Panc1 (cell line): Measurements from ENCODE around the gene MAMLD1. TPM values are rescaled to one million over a fixed set of nuclear protein-coding genes. Genes with fewer than 3 reads are reported as not detected.

ENCODE experiments used
- ATAC-seq: fragments of 200-7000 bp; cut with Tn5 transposase; 2 replicates; pipeline ENCODE4 v1.9.1; 2020; ENCODE audit warnings: mild to moderate bottlenecking, moderate library complexity
- BruUV-seq: library from RNA; stranded (reverse); fragments of 400-500 nt; replicated peaks from 2 replicates; lab custom pipeline; 2021; lab: Mats Ljungman, UMichigan
- CTCF ChIA-PET: fragments of 300-600 bp; sonication (Branson Sonifier 250); formaldehyde crosslinking; loops from one replicate; lab custom pipeline; 2022; ENCODE audit warnings: antibody characterized with exemption; lab: Charles Lee
- POLR2A ChIA-PET: fragments of 300-600 bp; sonication (Branson Sonifier 250); formaldehyde crosslinking; loops from one replicate; lab custom pipeline; 2022; ENCODE audit warnings: antibody characterized with exemption; lab: Charles Lee
- DNase-seq: peaks from one replicate; pipeline ENCODE4 v3.0.0-alpha.2; 2010; ENCODE audit warnings: low read depth, low spot score
- H3K27ac ChIP-seq: 2 replicates; pipeline ENCODE4 v1.5.1; 2011; ENCODE audit warnings: mild to moderate bottlenecking, low read length, inconsistent platforms
- H3K27me3 ChIP-seq: fragments of 200-500 bp; sonication (Bioruptor generic); 2 replicates; pipeline ENCODE4 v1.6.0; 2014; ENCODE audit warnings: low read length, inconsistent platforms; ENCODE audit not compliant: control insufficient read depth, insufficient read depth
- H3K36me3 ChIP-seq: fragments of 200-500 bp; sonication (Bioruptor generic); 2 replicates; pipeline ENCODE4 v1.5.1; 2014; ENCODE audit warnings: inconsistent platforms, mild to moderate bottlenecking, low read length, moderate library complexity; ENCODE audit not compliant: control insufficient read depth, insufficient read depth
- H3K4me1 ChIP-seq: 2 replicates; pipeline ENCODE4 v1.5.1; 2011; ENCODE audit warnings: inconsistent platforms, mild to moderate bottlenecking, low read length, moderate library complexity; ENCODE audit not compliant: control insufficient read depth, insufficient read depth
- H3K4me3 ChIP-seq, 2 experiments: 2 replicates each; pipeline ENCODE4 v1.5.1; 2011 to 2012; ENCODE audit warnings: low read depth in 2 of 2, low read length in 2 of 2, mild to moderate bottlenecking in 2 of 2, inconsistent platforms in 1 of 2, moderate library complexity in 1 of 2
- H3K9me3 ChIP-seq: fragments of 200-500 bp; sonication (Bioruptor generic); 2 replicates; pipeline ENCODE4 v1.5.1; 2014; ENCODE audit warnings: low read depth, mild to moderate bottlenecking, inconsistent platforms, low read length, moderate library complexity; ENCODE audit not compliant: control insufficient read depth, insufficient read depth
- POLR2AphosphoS5 ChIP-seq: IDR thresholded peaks from 2 replicates; pipeline ENCODE4 v1.6.1; 2012; ENCODE audit warnings: mild to moderate bottlenecking, low read depth, low read length, moderate library complexity
- SIN3A ChIP-seq: IDR thresholded peaks from 2 replicates; pipeline ENCODE4 v1.6.1; 2012; ENCODE audit warnings: low read depth, mild to moderate bottlenecking, low read length, moderate library complexity, borderline replicate concordance; ENCODE audit not compliant: insufficient read depth
- TCF7L2 ChIP-seq: IDR thresholded peaks from 2 replicates; pipeline ENCODE4 v1.6.1; 2011; ENCODE audit warnings: mild to moderate bottlenecking, low read depth, low read length, inconsistent platforms
- in situ Hi-C: cut with HindIII; loops from 2 replicates; pipeline ENCODE4 v1.10.0; 2016; ENCODE audit warnings: low sequenced_read_pairs, low pct_unique_long_range_greater_than_20kb
- intact Hi-C: fragments of 100-400 bp; cut with micrococcal nuclease; formaldehyde crosslinking; loops from one replicate; pipeline ENCODE4 v1.10.0; 2022; ENCODE audit not compliant: unreplicated experiment
- total RNA-seq: library from RNA; stranded (reverse); gene quantifications from one replicate; pipeline ENCODE4 v1.2.1, GENCODE V29; 2021; ENCODE audit not compliant: unreplicated experiment
- TF ChIP-seq, protein P1 (sequence below), 2 experiments: IDR thresholded peaks; 2 replicates each; pipeline ENCODE4 v1.6.1; 2011 to 2012; ENCODE audit warnings: low read depth in 2 of 2, control low read depth in 1 of 2, low read length in 1 of 2, mild to moderate bottlenecking in 1 of 2, moderate library complexity in 1 of 2; ENCODE audit not compliant: insufficient read depth in 1 of 2
- TF ChIP-seq, protein P2 (sequence below): fragments of 450-650 bp; IDR thresholded peaks from 2 replicates; pipeline ENCODE4 v1.5.1; 2017; ENCODE audit warnings: mild to moderate bottlenecking

The MAMLD1 gene
- total RNA-seq, 1 experiment from 2014 or later, result 2.1 TPM

DNA sequence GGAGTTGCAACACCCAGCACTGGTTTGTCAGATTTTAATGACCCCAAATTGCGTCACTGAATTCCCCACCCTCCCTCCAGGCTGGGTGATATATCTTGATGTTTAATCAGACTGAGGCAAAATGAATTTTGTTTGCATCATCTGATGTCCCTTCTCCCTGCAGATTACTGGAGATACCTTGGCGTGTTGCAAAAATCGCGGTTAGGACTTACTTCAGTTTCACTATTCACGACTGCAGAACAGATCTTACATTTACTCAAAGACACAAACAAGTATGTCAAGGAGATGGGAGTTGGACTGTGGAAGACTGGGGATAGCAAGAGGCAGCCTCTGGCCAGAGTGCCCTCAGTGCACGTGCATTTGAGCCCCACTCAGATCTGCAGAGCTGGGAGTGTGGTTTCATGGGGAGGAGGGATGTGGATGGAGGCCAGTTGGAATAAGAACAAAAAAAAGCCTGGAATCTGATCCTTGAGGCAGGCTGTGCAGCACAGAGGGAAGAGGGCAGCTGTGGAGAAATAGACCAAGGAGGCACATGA is 113.1 kb downstream of the MAMLD1 start:
- ChIA-PET POLR2A (interaction anchor here (0.6 kb wide), 1 partner anchor 8 kb away, joined by 3 read pairs; no protein-coding TSS in a partner anchor), CTCF (no interaction called here)
- in situ Hi-C loops, result no loop called here

DNA sequence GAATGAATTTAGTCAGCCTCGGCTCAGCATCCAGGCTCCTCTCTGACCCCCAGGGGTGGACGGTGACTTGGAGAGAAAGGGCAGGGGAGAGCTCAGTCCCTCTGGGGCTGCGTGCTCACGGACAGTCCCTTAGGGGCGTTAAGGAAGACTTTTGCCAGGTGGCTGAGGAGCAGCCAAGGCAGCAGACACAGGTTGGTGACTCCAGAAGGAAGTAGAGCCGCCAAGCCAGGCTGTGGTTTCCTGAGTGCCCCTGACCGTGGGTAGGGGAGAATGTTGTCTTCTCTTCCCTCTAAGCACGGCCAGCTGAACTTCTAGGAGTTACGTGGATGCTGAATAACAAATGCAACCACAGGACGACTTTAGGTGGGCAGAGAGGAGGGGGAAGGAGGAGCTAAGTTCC is 114.3 kb downstream of the MAMLD1 start:
- ATAC-seq (no peak), DNase-seq (no peak)
- no peaks in the 10 kb centered on the region for H3K4me1 ChIP-seq
- H3K27me3 ChIP-seq, result no peaks in the 10 kb centered on the region
- no peaks in the 10 kb centered on the region for H3K9me3 ChIP-seq
- H3K4me3 ChIP-seq, result no peak overlapping the region
- ChIA-PET CTCF (no interaction called here), POLR2A (no interaction called here)
- intact Hi-C loops (no loop called here), in situ Hi-C loops (no loop called here)
- BruUV-seq, result no TSS peak
- TF ChIP-seq, protein P1, sequence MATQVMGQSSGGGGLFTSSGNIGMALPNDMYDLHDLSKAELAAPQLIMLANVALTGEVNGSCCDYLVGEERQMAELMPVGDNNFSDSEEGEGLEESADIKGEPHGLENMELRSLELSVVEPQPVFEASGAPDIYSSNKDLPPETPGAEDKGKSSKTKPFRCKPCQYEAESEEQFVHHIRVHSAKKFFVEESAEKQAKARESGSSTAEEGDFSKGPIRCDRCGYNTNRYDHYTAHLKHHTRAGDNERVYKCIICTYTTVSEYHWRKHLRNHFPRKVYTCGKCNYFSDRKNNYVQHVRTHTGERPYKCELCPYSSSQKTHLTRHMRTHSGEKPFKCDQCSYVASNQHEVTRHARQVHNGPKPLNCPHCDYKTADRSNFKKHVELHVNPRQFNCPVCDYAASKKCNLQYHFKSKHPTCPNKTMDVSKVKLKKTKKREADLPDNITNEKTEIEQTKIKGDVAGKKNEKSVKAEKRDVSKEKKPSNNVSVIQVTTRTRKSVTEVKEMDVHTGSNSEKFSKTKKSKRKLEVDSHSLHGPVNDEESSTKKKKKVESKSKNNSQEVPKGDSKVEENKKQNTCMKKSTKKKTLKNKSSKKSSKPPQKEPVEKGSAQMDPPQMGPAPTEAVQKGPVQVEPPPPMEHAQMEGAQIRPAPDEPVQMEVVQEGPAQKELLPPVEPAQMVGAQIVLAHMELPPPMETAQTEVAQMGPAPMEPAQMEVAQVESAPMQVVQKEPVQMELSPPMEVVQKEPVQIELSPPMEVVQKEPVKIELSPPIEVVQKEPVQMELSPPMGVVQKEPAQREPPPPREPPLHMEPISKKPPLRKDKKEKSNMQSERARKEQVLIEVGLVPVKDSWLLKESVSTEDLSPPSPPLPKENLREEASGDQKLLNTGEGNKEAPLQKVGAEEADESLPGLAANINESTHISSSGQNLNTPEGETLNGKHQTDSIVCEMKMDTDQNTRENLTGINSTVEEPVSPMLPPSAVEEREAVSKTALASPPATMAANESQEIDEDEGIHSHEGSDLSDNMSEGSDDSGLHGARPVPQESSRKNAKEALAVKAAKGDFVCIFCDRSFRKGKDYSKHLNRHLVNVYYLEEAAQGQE (IDR thresholded peaks at IDR 0.05; ENCODE audit: insufficient read depth in 1 of 2, low read depth in 2 of 2, low read length in 1 of 2), result no peak
- TF ChIP-seq POLR2AphosphoS5, result no peak
- TF ChIP-seq SIN3A, result no peak
- TF ChIP-seq, protein P2, sequence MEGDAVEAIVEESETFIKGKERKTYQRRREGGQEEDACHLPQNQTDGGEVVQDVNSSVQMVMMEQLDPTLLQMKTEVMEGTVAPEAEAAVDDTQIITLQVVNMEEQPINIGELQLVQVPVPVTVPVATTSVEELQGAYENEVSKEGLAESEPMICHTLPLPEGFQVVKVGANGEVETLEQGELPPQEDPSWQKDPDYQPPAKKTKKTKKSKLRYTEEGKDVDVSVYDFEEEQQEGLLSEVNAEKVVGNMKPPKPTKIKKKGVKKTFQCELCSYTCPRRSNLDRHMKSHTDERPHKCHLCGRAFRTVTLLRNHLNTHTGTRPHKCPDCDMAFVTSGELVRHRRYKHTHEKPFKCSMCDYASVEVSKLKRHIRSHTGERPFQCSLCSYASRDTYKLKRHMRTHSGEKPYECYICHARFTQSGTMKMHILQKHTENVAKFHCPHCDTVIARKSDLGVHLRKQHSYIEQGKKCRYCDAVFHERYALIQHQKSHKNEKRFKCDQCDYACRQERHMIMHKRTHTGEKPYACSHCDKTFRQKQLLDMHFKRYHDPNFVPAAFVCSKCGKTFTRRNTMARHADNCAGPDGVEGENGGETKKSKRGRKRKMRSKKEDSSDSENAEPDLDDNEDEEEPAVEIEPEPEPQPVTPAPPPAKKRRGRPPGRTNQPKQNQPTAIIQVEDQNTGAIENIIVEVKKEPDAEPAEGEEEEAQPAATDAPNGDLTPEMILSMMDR, result no peak
- H3K27ac ChIP-seq, result no peak overlapping the region
- no peaks in the 10 kb centered on the region for H3K36me3 ChIP-seq

More for the DNA sequence above, 113.1 kb downstream of the MAMLD1 start:
- Histone ChIP-seq H3K4me3 (no peak overlapping the region), H3K36me3 (no peaks in the 10 kb centered on the region), H3K9me3 (no peaks in the 10 kb centered on the region), H3K4me1 (no peaks in the 10 kb centered on the region), H3K27ac (no peak overlapping the region), H3K27me3 (no peaks in the 10 kb centered on the region)
- no peak for TF ChIP-seq SIN3A
- TF ChIP-seq, protein P1 (IDR thresholded peaks at IDR 0.05; ENCODE audit: insufficient read depth in 1 of 2, low read depth in 2 of 2, low read length in 1 of 2), result no peak
- TF ChIP-seq TCF7L2, result no peak
- TF ChIP-seq, protein P2, result no peak
- intact Hi-C loops, result no loop called here
- ATAC-seq, result no peak
- DNase-seq, result no peak
- no TSS peak for BruUV-seq
